ENCODE data around the gene ATG12.

The ATG12 gene

DNA sequence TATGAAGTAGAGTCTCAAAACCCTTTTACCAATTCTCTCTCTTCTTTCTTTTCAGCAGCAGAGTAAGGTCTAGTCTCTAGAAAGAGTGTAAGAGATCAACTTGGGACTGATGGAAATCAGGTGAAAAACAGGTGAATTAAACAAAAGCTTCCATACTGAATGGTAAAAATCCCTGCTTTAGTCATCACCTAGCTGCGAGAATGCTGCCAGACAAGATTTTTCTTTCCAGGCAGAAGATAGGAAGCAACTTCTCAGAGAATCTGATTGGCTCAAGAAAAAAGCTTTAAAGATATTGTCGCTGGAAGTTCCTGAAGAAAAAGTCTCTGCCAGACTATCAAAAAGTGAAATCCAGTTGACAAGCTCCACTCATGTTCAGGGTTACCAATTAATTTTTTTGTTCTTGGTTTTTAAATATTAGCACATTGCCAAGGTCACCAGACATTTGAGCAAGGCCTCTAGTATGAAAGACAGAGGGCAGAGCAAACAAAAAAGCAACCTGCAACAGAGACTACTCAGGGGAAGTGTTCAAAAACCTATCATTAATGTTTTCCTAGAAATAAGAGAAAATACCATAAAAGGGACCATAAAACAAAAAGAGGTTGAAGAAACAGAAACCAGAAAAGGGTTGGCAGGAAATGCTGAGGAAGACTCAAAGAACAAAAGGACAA is 34.2 kb downstream of the ATG12 start:
- no peak for DNase-seq (ENCODE audit: low read depth)

GRCh38 chr5:115801984-115802383 is 39.4 kb downstream of the ATG12 start:
- DNase-seq (ENCODE audit: low read depth), result no peak

- no peak for DNase-seq (ENCODE audit: low read depth)
Measured at GRCh38 chr5:115801152-115801551, 40.2 kb downstream of the ATG12 start.

DNA sequence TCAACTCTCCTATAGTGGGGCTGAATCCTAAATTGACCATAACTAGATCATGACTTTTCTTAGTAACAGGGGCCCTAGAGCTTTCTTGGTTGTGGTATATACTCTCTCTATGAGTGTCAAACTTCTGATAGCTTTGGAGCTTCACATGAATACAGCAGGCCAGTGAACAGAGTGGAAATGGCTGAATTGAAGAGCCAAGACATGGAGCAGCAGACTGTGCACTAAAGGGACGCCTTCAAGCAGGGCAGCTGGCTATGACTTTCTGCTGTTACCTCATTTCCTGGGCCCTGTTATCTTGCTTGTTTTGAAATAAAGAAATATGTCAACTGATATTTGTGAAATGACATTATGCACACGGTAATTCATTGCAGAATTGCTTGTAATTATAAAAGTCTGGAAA is 41.3 kb downstream of the ATG12 start:
- DNase-seq (ENCODE audit: low read depth), result no peak

DNA sequence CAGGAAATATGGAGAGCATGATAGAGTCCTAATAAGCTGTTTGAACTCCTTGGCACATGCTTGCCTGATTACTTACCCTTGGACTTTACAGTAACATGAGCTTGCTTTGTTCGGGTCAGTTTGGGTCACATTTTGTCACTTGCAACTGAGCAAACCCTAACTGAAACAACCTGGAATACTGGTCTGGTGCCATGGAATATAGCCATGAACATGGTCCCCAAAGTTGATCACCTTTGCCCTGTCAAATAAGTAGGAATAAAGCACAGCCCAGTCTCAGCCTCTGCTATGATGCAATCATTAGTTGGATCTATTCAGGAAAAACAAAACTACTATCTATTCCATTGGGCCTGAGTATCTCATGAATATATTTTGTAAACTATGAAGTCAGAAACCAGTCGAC is 43.1 kb downstream of the ATG12 start:
- no peak for DNase-seq (ENCODE audit: low read depth)

DNA sequence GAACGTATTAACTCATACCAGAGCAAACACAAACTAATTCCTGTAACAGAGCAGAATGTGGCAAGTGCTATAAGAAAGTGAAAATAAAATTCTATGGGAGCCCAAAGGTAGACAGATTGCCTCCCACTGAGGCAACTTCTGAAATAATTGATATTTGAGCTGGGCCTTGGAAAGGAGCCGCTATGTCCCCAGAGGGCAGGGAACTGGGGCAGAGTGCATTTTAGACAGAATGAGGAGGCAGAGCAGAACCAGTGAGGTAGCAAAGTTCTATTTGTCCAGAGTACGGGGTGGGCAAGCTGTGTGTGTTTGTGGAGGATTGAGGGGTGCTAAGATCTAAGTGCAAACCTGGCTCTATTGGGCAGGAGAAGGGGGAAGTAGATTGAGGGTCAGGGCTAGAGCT is 44.7 kb downstream of the ATG12 start:
- no peak for DNase-seq (ENCODE audit: low read depth)

- no peak for DNase-seq (ENCODE audit: low read depth)
Measured at GRCh38 chr5:115795700-115796099, 45.7 kb downstream of the ATG12 start.

DNA sequence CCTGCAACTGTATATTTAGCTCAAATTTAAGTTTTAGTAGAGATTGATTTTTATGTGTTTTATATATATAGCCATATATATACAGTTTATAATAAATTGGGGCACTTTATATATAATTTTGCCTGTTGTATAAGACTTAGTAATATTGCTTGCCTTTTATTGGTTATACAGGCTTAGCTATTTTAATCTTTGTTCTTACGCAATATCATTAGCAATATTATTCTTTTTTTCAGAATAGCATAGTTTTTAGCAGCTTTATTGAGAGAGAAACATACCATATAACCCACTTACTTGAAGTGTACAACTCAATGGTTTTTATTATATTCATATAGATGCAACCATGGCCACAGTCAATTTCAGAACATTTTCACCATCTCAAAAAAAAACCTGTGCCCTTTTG is 52.9 kb downstream of the ATG12 start:
- DNase-seq (ENCODE audit: low read depth), result no peak

DNA sequence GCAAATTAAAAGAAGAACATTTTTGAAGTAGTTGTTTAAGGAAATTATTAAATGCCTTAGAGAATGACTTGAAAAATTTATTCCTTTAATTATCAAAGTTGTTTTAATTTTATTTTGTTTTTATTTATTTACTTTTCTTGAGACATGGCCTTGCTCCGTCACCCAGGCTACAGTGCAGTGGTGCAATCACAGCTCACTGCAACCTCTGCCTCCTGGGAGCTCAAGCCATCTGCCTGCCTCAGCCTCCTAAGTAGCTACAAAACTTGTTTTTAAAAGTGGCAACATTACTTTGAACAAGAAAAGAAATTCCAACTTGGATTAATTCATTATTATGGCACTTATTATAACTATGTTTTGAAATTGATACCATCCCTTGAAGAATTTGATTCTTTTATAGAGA is 53.9 kb downstream of the ATG12 start:
- DNase-seq (ENCODE audit: low read depth), result no peak

DNA sequence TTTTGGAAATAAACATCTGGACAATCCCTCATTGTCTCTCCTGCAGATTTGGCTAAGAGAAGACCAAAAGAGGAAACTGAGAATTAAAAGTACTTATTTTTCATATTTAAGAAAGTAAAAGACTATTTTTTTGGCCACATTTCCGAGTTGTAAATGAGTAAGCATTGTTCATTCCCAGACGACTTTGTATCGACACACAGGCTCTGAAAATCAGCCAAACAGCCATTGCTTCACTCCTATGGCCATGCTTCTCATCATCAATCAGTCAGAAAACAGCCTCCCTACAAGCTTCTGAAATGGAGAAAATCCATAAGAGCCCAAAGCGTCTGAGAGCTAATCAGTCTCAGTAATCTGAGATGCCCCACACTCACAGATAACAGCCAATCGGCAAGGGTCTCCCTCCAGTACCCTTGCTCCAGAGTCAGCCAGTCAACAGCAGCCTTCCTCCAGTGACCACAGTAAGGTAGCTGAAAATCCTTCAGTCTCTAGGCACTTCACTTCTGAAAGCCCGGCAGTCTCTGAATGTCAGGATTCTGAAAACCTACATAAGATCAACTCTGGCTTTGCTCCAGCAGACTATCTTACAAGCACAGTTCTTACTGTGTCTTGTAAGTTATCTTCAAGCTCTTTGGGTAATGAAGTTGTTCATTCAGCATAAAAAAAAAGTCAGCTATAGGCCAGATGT is 55.8 kb downstream of the ATG12 start:
- no peak for DNase-seq (ENCODE audit: low read depth)

- DNase-seq (ENCODE audit: low read depth), result no peak
Measured at GRCh38 chr5:115778417-115778816, 62.9 kb downstream of the ATG12 start.

Measured in GM04503 (cell line).